HG03103 (cell line): Measurements from ENCODE around the gene ZNF182.
"Not testable (repeated sequence)": the region's sequence is repeated elsewhere in the genome, so short reads cannot be mapped to it uniquely, and the experiment has no call there.

Experiments used
- ATAC-seq: cut with Tn5 transposase; IDR thresholded peaks from one replicate; pipeline ENCODE4 v1.9.1; 2021; ENCODE audit warnings: low read depth; ENCODE audit not compliant: unreplicated experiment

Gene ZNF182

DNA sequence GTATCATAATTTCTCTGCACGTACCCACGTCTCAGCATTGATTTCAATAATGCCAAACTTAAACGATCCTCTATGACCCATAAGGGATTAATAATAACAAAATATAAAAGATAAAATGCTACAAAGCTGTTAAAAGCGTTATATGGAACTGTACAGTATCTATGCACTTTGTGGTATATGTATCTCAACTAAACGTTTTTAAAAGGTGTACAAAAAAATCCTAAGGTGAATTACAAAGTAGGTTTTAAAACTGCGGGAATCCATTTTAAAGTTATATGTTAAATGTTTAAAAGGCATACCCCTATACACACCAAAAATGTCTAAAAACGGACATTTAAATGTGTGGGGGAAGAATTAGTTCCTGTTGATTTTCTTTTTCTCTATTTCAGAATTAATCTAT, 860 bp downstream of the ZNF182 start:
- ATAC-seq = no peak

DNA sequence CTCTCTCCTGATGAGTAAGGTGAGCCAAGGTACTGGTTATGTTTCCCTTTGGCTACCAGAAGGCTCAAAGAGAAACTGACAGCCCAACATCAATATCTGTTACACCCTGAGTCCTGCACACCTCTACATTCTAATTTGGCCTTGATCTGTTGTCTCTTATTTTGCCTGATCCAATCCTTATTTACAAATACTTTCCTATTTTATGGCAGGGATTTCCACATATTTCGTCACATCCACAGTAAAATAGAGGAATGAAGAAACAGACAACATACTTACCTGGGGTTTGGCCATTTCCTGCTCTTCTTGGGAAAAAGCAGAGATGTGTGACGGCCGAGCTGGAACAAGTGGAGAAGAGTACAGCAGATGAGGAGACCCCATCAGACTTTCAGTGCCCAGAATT, 1.5 kb downstream of the ZNF182 start:
- no peak for ATAC-seq

DNA sequence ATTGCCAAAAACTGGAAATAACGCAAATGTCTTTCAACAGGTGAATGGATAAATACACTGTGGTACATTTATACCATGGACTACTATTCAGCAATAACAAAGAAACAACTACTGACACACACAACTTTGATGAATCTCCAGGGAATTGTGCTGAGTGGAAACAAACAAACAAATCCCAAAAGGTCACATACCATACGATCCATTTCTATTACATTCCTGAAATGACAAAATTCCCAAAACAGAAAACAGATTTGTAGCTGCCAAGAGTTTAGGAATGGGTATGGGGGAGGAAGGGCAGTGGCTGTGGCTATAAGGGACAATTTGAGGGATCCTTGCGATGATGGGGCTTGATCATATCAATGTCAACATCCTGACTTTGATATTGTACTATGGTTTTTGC, 2.5 kb downstream of the ZNF182 start:
- no peak for ATAC-seq

DNA sequence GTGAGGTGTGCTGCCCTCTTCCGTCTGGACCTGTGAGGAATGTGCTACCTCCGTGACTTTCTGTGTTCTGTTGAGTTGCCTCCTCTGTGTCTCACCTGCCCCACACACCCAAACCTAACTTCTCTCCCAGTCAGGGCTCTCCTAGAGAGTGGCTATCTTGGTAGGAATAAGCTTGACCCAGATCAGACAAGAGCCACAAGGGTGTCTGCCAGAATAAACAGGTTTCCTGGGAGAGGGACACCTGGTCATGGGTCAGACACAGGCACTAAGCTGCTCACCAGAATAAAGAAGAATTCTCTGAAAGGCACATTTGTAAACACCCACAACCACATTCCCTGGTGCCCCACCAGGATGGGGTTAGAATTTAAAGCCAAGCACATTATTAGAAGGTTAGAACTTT, 11.1 kb downstream of the ZNF182 start:
- ATAC-seq = no peak

DNA sequence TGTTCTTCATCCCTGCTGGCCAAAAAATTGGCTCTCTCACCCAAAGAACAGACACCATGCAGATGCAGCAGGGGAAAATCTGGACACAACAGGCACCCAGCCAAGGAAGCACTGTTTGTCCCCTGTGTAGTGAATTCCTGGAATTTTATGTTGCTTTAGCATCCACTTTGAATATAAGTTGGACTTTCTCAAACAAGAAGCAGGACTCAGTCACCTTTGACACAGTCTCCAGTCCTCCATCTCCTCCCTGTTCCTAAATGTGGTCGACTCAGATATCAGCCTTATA, 11.8 kb downstream of the ZNF182 start:
- ATAC-seq = no peak

DNA sequence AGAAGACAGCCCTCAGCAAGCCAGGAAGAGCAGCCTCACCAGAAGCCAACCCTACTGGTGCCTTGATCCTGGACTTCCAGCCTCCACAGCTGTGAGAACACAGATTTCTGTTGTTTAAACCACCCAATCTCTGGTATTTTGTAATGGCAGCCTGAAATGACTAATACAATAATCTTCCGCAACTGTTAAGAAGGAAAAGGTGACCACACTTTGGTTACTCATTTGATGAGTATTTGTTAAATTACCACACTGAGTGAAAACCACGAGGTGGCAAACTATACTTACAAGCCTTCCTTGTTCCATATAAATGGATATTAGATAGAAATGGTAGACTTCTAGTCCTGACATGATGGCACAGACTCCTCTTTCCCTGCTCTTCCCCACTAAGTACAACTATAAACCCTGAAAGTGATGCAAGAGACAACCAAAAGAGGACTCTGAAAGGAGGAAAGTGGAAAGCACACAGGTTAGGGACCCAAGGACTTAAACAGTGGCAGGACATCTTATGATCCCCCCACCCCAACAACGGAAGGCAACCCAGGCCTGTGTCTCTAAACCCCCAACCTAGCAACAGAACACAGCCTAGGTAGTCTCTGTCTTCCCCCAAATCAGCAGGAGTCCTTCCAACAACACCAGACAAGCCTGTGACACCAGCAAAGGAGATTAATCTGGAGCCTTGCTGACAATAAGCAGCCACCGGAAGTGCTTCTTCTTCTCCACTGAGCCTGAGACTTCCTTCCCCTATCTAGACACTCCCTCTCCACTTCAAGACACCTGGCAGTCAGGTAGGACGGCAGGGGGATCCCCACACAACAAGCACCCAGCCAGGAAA, 12.3 kb downstream of the ZNF182 start:
- no peak for ATAC-seq

DNA sequence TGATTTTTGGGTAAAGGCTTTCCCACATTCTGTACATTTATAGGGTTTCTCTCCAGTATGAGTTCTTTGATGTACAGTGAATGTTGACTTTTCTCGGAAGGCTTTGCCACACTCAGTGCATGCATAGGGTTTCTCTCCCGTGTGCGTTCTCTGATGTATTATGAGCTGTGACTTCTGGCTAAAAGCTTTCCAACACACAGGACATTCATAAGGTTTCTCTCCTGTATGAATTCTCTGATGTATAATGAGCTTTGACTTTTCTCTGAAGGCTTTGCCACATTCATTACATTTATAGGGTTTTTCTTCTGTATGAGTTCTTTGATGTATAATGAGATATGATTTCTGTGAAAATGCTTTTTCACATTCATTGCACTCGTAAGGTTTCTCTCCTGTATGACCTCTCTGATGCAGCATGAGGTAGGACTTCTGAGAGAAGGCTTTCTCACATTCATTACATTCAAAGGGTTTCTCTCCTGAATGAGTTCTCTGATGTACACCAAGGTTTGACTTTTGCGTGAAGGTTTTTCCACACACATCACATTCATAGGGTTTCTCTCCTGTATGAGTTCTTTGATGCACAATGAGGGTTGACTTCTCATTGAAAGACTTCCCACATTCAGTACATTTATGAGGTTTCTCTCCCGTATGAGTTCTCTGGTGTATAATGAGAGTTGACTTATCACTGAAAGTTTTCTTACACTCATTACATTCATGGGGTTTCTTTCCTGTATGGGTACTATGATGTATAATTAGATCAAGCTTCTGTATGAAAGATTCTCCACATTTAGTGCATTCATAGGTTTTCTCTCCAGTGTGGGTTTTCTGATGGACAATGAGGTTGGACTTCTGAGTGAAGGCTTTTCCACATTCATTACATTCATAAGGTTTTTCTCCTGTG, 27.3 kb downstream of the ZNF182 start:
- no peak for ATAC-seq

DNA sequence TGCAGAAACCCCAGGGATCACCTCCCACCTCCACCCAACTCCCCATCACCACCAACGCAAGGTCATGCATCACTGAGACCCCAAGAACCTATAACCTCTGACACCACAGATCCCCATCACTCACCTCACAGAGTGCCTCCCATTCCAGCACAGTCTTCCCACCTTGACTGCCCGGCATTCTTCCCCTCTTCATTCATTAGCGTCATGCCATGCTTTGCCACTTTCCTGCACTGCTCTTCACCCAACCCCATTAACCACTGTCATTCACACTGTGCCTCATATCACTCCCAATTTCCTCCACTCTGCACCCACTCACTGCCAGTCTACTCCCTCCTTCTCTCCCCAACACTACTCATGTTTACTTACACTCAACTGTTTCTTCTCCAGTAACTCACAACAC, 30.6 kb downstream of the ZNF182 start:
- ATAC-seq = no peak

DNA sequence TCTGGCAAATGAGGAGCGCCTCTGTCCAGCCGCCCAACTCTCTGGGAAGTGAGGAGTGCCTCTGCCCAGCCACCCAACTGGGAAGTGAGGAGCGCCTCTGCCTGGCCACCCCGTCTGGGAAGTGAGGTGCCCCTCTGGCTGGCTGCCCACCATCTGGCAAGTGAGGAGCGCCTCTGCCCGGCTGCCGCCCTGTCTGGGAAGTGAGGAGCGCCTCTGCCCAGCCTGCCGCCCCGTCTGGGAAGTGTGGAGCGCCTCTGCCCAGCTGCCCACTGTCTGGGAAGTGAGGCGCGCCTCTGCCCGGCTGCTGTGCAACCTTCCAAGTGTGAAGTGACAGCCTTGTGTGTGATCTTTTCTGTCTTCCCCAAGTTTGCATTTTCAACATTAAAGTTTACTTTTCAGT, 38.3 kb downstream of the ZNF182 start:
- ATAC-seq = not testable (repeated sequence)

DNA sequence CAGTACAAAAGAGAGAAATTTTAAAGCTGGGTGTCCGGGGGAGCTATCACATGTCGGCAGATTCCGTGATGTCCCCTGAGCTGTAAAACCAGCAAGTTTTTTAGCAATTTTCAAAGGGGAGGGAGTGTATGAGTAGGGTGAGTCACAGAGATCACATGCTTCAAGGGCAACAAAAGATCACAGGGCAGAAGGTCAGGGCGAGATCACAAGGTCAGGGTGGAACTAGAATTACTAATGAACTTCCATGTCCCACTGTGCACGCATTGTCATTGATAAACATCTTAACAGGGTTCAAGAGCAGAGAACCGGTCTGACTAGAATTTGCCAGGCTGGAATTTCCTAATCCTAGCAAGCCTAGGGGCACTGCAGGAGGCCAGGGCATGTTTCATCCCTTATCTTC, 42.0 kb downstream of the ZNF182 start:
- ATAC-seq = not testable (repeated sequence)

DNA sequence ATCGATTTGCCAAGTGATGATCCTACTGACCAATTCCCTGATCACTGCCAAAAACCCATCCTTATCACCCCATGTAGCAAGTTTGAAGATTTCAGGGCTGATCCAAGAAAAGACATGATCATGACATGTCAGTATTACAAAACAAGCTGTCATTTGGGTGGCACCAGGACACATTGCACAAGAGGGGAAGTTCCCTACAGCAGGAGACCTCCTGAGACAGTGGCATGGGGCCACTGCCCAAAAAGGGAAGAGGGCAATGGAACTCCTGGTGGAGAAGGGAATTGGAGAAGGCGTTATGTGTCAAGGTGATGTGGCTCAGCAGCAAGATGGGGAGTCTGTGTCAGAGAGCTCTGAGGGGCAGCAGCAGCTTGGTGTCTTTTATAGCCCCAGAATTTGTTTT, 43.4 kb downstream of the ZNF182 start:
- ATAC-seq = no peak

DNA sequence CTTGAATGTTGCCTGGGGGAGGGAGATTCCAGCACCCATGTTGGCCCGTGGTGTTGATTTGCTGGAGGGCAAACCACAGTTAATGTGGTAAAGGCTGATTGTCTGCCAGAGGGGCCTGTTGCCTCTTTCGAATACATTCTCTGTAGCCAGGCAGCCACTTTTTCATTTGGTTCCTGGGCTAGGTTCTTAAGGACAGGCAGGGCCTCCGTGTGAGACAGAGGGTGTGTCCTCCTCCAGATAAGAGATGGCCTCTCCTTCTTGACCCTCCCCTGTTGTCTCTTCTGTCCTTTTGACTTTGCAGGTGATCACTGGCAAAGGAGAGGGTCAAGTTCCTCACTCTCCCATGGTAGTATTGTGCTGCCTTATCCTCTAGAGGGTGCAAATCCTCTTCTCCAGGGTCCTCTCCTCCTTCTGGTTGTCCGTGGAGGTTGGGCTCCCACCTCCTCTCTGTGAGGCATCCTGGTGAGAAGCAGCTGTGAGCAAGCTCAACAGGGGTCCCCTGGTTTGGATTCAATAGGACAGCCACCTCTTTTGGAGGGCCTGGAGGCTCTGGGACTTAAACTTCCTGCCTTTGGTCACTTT, 44.9 kb downstream of the ZNF182 start:
- no peak for ATAC-seq

DNA sequence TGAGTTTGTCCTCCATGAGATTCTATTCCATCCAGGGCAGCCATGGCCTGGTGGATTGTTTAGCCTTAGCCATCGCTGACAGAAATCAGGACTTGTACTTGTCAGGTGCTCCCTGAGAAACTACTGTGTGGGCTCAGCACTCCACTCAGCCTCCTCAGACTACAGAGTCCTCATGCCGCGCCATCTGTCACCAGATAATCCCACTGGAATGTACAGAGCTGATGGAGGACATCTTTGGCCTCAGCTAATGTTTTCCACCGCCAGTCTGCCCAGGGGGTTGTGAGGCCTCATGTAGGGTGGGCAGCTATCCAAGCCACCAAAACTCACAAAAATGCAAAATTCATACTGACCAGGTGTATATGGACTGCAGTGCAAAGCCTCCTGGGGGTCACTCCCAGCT, 45.6 kb downstream of the ZNF182 start:
- not testable (repeated sequence) for ATAC-seq

DNA sequence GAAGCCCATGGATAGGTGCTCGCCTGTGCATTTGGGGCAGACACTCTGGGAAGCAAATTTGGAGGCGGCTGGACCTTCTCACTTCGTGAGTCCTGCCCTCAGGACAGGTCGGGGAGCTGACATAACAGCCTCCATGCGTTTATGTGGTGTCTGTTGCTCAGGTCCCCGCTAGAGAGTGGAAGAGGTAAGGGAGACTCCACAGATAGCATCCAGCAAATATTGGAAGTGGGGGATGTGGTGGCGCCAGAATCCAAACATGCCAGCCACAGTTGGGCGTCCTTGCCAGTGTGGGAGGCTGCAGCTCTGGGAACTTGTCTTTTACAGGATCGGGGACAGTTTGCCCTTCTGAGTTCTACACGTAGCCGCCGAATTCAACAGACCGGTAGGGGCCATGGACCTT, 47.8 kb downstream of the ZNF182 start:
- no peak for ATAC-seq

DNA sequence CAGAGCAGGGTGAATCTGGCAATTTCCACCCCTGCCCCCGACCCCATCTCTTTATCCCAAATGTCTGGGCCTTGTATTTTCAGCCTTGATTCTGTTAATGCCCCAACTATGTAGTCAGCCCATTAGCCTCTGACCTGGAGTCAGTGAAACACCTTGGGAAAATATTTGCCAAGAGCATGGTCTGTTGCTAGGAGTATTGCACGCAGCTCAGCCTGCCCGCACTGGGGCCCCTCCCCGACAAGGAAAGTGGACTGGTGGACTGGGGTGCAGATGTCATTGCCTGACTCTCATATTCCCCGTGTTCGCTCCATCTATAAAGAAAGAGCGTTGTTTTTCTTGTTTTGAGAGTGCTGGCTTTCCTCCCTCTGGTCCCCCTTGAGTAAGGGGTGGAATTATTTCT, 48.5 kb downstream of the ZNF182 start:
- not testable (repeated sequence) for ATAC-seq

DNA sequence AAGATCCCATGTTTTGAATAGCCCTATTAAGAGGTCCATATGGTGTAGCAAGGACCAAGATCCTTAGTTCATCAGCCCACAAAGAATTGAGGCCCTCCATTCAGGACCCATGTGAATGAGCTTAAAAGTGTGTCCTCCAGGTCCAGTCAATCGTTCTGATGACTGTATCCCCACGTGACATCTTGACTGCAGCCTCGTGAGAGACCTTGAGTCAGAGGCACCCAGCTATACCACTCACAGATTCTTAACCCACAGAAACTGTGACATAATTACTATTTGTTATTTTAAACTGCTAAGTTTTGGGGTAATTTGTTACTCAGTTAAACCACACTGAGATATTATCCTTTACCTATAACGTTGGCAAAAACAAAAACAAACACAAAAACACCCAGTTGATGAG, 62.4 kb downstream of the ZNF182 start:
- no peak for ATAC-seq

DNA sequence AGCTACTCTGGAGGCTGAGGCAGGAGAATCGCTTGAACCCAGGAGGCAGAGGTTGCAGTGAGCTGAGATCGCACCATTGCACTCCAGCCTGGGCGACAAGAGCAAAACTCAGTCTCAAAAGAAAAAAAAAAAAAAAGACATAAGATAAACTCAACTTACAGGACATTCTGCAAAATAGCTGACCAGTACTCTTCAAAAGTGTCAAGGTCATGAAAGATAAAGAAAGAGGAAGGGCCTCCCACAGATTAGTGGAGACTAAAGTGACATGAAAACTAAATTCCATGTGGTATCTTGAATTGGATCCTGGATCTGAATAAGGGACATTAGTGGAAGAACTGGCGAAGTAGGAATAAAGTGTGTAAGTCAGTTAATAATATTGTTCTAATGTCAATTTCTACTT, 63.3 kb downstream of the ZNF182 start:
- ATAC-seq = no peak

DNA sequence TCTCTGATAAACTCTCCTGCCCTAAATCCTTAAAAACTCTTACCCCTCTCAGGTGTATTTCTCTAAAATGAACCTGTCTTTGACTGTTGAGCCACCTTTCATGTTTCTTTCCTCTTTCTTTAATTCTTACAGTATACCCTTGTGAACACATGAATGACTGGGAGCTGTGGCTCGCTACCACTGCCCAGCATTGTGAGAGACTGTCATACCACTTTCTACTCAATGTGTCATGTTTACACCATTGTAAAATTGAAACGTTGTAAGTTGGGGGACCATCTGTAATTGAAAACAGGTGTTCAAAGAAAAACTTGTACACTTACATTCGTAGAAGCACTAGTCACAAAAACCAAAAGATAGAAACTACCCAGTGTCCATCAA, 66.9 kb downstream of the ZNF182 start:
- ATAC-seq = no peak

DNA sequence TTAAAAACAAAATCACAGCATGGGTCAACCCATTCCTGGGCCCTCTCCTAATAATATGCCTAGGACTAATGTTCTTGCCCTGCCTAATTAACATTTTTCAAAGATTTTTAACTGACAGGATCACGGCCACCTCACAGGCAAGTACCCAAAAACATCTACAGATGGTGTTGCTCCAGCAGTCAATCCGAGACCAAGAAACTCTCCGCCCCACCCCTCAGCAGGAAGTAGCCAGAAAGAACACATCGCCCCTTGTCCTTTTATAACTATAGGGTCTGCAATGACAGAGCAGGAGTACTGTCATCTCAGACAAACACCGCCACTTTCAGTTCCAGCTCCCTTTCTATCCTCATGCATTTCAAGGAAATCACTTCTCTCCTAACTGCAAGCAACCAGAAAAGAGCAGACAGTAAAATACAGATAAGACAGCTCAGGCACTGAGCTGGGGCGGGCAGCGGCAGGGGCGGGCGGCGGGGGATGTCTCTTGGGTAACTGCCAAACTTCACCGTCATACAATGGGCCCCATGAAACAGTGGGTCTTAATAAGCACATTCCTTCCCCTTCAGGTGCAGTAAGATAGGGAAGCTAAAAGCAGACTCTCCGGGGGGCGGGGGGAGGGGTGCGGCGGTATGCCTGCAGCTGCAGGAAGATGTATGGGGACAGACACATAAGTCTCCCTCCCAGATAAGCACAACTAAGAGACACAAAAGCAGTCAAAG, 67.4 kb downstream of the ZNF182 start:
- no peak for ATAC-seq

DNA sequence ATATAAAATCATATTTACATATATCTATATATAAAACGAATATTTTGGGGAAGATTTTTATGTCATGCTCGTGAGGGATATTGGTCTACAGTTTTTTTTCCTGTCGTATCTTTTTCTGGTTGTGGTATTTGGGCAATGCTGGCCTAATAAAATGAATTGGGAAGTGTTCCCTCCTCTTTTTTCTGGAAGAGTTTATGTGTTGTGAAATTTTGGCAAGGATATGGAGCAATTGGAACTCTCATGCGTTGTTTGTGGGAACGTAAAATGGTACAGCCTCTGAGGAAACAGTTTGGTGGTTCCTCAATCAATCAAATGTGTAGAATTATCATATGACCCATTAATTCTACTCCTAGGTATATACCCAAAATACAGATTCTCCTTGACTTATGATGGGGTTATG, 69.8 kb downstream of the ZNF182 start:
- no peak for ATAC-seq

DNA sequence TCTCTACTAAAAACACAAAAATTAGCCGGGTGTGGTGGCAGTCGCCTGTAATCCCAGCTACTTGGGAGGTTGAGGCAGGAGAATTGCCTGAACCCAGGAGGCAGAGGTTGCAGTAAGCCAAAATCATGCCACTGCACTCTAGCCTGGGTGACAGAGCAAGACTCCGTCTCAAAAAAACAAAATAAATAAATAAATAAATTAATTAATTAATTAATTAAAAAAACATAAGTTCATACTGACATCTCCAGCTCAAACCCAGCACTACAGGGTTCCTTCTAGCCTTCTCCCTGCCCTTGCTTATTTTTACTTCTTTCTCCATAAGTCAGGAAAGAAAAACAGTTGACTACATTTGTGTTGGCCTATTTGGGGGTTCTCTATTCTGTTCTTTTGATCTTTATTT, 71.8 kb downstream of the ZNF182 start:
- not testable (repeated sequence) for ATAC-seq
